SK-N-SH treated with all-trans-retinoic acid at 6 μM for 48 hours (cell line): ENCODE measurements around the gene PUM1.

Experiments
- TOX ChIP-seq: fragments of 250-450 bp; sonication (Bioruptor Pico); IDR thresholded peaks from 2 replicates; pipeline ENCODE4 v1.8.0; 2021; ENCODE audit warnings: mild to moderate bottlenecking, moderate library complexity, borderline replicate concordance
- ZFP3 ChIP-seq: fragments of 250-450 bp; sonication (Bioruptor Pico); IDR thresholded peaks from 2 replicates; pipeline ENCODE4 v1.5.0; 2020; ENCODE audit warnings: mild to moderate bottlenecking, moderate library complexity
- ZNF565 ChIP-seq: fragments of 450-650 bp; formaldehyde crosslinking; conservative IDR thresholded peaks from 2 replicates; pipeline ENCODE4 v1.5.0; 2020; ENCODE audit warnings: low read depth, mild to moderate bottlenecking, moderate library complexity

GRCh38 chr1:30942326-30942963 is 123.1 kb downstream of the PUM1 start:
- TF ChIP-seq ZFP3 (CRISPR knock-in tag): no peak
- TF ChIP-seq ZNF565 (CRISPR knock-in tag): no peak
- TF ChIP-seq TOX: no peak
